Upper lobe of right lung (tissue), 1 donor: ENCODE measurements around the gene KLHL8. TPM values are rescaled to one million over a fixed set of nuclear protein-coding genes. Genes with fewer than 3 reads are reported as not detected.
A peak's percentile ranks its signal among the peaks of the same experiment; 100 is the strongest.

Experiments
- ATAC-seq: fragments of 200-7000 bp; cut with Tn5 transposase; one replicate; pipeline ENCODE4 v1.9.1; 2020; ENCODE audit warnings: mild to moderate bottlenecking, moderate library complexity
- DNase-seq: peaks from one replicate; pipeline ENCODE4 v3.0.0-alpha.2; 2020
- H3K27ac ChIP-seq: fragments of 200-600 bp; one replicate; pipeline ENCODE4 v1.8.0; 2022
- H3K27me3 ChIP-seq: fragments of 200-600 bp; one replicate; pipeline ENCODE4 v1.8.0; 2022; ENCODE audit warnings: mild to moderate bottlenecking
- H3K36me3 ChIP-seq: fragments of 200-600 bp; one replicate; pipeline ENCODE4 v1.8.0; 2022
- H3K4me1 ChIP-seq: fragments of 200-600 bp; one replicate; pipeline ENCODE4 v1.8.0; 2022
- H3K4me3 ChIP-seq: fragments of 200-600 bp; one replicate; pipeline ENCODE4 v1.8.0; 2022; ENCODE audit warnings: mild to moderate bottlenecking
- H3K9me3 ChIP-seq: fragments of 200-600 bp; one replicate; pipeline ENCODE4 v1.8.0; 2022
- intact Hi-C: fragments of 100-400 bp; cut with DNase I; formaldehyde crosslinking; loops from one replicate; pipeline ENCODE4 v1.11.0; 2022
- total RNA-seq: library from RNA; stranded (reverse); fragmentation: NEBNext Ultra II Directional; extraction: Animal tissue kit (Norgen Biotek cat#: 25700); gene quantifications from one replicate; pipeline ENCODE4 v1.2.1, GENCODE V29; 2021
- TF ChIP-seq, protein P1 (sequence below): fragments of 200-600 bp; IDR thresholded peaks from one replicate; pipeline ENCODE4 v1.8.0; 2022; ENCODE audit warnings: antibody characterized with exemption
- donor health status: DM: no; HTN: yes; CAD: no; lungs with severe emphysema.

Gene KLHL8
- total RNA-seq, 1 donor from 2014 or later = 18.4 TPM

DNA sequence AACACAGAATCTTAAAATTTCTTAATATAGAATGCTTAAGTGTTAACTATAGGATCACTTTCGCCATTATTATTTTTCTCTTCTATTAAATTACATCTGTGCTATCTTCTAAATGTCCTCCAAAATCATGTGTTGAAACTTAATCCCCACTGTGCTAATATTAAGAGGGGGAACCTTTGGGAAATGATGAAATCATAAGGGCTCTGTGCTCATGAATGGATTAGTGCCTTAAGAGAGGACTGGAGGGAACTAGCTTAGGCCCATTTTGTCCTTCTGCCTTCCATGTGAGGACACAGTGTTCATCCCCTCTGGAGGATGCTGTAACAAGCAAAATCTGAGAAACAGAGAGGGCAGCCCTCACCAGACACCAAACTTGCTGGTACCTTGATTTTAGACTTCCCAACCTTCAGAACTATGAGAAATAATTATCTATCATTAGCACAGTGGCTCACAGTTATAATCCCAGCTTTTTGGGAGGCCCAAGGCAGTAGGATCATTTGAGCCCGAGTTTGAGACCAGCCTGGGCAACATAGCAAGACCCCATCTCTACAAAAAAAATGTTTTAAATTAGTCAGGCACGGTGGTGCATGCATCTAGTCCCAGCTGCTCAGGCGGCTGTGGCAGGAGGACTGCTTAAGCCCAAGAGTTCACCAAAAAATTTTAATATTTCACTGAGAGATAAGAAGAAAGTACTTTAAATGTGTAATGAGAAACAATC is 26.3 kb downstream of the KLHL8 start:
- ATAC-seq = peak; percentile 14
- Histone ChIP-seq H3K4me3 (no peak overlapping the region), H3K9me3 (no peaks in the 10 kb centered on the region), H3K27ac (no peak overlapping the region), H3K36me3 (no peaks in the 10 kb centered on the region), H3K4me1 (no peaks in the 10 kb centered on the region), H3K27me3 (no peaks in the 10 kb centered on the region)
- DNase-seq = no peak
- TF ChIP-seq, protein P1, sequence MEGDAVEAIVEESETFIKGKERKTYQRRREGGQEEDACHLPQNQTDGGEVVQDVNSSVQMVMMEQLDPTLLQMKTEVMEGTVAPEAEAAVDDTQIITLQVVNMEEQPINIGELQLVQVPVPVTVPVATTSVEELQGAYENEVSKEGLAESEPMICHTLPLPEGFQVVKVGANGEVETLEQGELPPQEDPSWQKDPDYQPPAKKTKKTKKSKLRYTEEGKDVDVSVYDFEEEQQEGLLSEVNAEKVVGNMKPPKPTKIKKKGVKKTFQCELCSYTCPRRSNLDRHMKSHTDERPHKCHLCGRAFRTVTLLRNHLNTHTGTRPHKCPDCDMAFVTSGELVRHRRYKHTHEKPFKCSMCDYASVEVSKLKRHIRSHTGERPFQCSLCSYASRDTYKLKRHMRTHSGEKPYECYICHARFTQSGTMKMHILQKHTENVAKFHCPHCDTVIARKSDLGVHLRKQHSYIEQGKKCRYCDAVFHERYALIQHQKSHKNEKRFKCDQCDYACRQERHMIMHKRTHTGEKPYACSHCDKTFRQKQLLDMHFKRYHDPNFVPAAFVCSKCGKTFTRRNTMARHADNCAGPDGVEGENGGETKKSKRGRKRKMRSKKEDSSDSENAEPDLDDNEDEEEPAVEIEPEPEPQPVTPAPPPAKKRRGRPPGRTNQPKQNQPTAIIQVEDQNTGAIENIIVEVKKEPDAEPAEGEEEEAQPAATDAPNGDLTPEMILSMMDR = no peak
- intact Hi-C loops = no loop called here

DNA sequence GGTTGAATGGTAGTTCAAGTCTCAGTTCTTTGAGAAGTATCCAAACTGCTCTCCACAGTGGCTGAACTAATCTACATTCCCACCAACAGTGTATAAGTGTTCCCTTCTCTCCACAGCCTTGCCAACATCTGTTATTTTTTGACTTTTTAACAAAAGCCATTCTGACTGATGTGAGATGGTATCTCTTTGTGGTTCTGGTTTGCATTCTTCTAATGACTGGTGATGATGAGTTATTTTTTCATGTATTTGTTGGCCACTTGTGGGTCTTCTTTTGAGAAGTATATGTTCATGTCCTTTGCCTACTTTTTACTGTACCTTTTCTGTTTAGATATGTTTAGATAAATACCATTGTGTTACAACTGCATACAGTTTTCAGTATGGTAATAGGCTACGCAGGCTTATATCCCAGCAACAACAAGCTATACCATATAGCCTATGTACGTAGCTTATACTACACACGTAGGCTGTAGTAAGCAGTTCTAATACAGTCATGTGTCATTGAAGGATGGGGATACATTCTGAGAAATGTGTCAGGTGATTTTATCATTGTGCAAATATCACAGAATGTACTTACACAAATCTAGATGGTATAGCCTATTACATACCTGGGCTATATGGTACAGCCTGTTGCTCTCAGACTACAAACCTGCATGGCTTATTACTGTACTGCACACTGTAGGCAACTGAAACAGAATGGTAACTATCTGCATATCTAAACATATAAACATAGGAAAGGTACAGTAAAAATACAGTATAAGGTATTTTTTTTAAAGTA is 28.1 kb downstream of the KLHL8 start:
- Histone ChIP-seq H3K27ac (no peak overlapping the region), H3K9me3 (no peaks in the 10 kb centered on the region), H3K27me3 (no peaks in the 10 kb centered on the region), H3K4me1 (no peaks in the 10 kb centered on the region), H3K4me3 (no peak overlapping the region), H3K36me3 (no peaks in the 10 kb centered on the region)
- TF ChIP-seq, protein P1 = no peak
- ATAC-seq (no peak), DNase-seq (no peak)
- intact Hi-C loops = no loop called here

DNA sequence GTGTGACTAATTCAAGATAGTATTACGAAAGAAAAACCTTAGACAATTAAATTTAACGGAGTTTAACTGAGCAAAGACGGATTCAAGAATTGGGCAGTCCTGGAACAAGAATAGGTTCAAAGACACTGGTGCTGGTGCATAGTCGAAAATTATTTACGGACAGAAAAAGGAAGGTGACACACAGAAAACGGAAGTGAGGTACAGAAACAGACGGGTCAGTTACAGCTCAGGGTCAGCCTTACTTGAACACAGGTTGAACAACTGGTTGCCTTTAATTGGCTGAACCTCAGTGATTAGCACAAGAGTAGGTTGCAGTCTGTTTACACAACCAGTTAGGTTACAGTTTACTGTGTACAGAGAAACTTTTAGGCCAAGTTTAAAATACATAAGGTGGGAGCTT is 31.5 kb downstream of the KLHL8 start:
- Histone ChIP-seq H3K27me3 (no peaks in the 10 kb centered on the region), H3K36me3 (no peaks in the 10 kb centered on the region), H3K27ac (no peak overlapping the region), H3K4me3 (no peak overlapping the region), H3K4me1 (no peaks in the 10 kb centered on the region), H3K9me3 (no peaks in the 10 kb centered on the region)
- ATAC-seq (no peak), DNase-seq (no peak)
- intact Hi-C loops = no loop called here
- TF ChIP-seq, protein P1 = no peak

DNA sequence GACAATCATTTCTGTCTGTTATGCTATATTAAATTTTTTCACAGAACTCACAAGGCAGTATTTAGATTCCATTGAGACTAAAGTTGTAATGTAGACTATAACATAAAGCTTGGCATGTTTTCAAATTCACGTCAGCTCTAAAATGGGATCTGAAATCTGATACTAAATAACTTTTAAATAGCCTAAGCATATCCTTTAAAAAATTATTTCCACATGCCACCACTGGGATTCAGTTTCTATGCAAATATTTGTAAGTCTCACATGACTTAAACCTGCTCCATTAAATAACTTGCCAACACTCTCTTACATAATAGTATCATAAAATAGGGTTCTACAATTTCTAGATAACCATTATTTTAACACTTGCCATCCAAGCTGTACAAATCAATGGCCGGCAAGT is 32.4 kb downstream of the KLHL8 start:
- TF ChIP-seq, protein P1 = no peak
- ATAC-seq (no peak), DNase-seq (no peak)
- Histone ChIP-seq H3K36me3 (no peaks in the 10 kb centered on the region), H3K4me1 (no peaks in the 10 kb centered on the region), H3K9me3 (no peaks in the 10 kb centered on the region), H3K27ac (no peak overlapping the region), H3K27me3 (no peaks in the 10 kb centered on the region), H3K4me3 (no peak overlapping the region)
- intact Hi-C loops = no loop called here

DNA sequence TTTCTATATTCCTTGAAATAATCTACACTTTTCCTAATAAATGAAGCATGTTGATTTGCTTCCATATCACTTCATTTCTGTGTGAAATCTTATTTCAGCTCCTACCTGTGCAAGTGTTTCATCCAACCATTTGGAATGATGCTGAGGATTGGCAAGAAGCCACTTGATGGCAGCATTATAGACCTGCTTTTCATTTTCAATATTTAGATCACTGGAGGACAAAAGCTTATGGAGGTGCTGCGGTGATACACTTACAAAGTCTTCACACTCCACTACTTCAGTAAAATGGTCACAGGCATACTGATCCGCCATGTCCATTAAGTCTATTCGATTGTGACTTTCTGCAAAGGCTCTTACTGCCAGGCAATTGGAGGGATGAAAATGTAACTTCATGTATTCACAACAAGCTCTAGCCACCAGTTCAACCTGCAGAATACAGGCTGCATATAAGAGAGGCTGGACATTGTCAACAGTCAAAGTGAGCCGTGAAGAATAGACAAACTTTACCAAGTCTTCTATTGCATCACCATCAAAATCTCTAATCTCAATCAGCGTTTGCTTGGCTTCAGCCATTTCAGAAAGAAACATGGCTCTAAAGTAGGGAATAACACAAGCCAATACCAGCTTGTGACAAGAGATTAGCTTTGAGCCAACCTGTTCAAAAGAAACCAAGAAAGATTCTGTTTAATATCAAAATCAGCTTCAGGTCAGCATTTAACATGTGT is 35.1 kb downstream of the KLHL8 start:
- TF ChIP-seq, protein P1 = no peak
- Histone ChIP-seq H3K27ac (no peak overlapping the region), H3K36me3 (no peaks in the 10 kb centered on the region), H3K4me3 (no peak overlapping the region), H3K27me3 (no peaks in the 10 kb centered on the region), H3K4me1 (no peaks in the 10 kb centered on the region), H3K9me3 (no peaks in the 10 kb centered on the region)
- no peak for DNase-seq
- ATAC-seq = no peak
- intact Hi-C loops = no loop called here
